Measurements from ENCODE around the gene YEATS2. TPM values are rescaled to one million over a fixed set of nuclear protein-coding genes. Genes with fewer than 3 reads are reported as not detected.

YEATS2 gene
- total and polyA plus RNA-seq, 2 of the 4 experiments (the other 2 are of a cell fraction) = 30.1 to 43.0 TPM

DNA sequence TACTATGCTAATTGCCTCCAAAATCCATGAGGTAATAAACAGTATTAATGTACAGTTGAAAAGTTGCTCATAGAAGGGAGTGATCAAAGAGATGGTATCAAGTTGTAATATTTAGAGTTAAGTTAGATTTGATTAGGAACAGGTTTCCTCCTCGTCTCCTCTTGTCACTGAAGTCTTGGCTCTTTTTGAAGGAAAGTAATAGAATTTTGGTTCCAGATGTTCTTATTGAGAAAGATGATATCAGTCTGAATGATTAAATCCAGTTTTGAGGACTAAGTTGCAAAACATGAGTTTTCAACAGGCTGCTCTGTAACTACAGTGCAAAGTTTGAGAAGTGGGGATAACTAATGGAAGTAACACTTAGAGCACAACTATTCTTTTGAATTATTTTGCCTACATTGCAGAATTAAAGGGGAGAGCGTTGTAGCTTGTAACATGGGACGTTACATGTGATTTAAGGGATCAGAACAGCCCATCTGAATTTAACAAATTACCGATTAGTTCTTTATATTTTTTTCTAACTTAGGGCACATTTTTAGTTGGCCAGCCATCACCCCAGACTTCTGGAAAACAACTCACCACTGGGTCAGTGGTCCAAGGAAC is 79.5 kb downstream of the YEATS2 start:
- ChIA-PET CTCF (no interaction called here), POLR2A (ENCODE audit: unreplicated experiment) (no interaction called here)
- DNase-seq (no peak), ATAC-seq (ENCODE audit: low read depth) (no peak)
- Histone ChIP-seq H3K27me3 (ENCODE audit: control insufficient read depth, insufficient read depth, low read length) (no peaks in the 10 kb centered on the region), H2BK120ac (ENCODE audit: low read depth, low read length) (no peak overlapping the region), H4K8ac (ENCODE audit: low read depth in 2 of 2, low read length in 2 of 2) (no peak overlapping the region), H3K79me1 (ENCODE audit: low read depth in 1 of 2, low read length in 2 of 2) (peaks cover 11 to 23% of the 10 kb centered on the region in 2 experiments), H4K20me1 (ENCODE audit: insufficient read depth, low read length) (no peaks in the 10 kb centered on the region; the same call in 1 of the 2 replicates), H2BK20ac (ENCODE audit: low read depth, low read length) (no peak overlapping the region), H2AK5ac (ENCODE audit: low read depth, low read length) (no peak overlapping the region), H3K18ac (ENCODE audit: low read depth, low read length) (no peak overlapping the region), H3K23ac (ENCODE audit: low read depth, low read length) (no peak overlapping the region), H3K4ac (ENCODE audit: low read depth, low read length) (no peak overlapping the region), H4K91ac (ENCODE audit: insufficient read depth, low read depth, low read length) (no peak overlapping the region), H3K36me3 (ENCODE audit: control insufficient read depth, insufficient read depth, low read length) (peaks cover 56% of the 10 kb centered on the region), H2AK9ac (replicated peaks; ENCODE audit: low read depth, low read length, poor library complexity) (no peak overlapping the region), H3K4me2 (ENCODE audit: low read depth, low read length) (no peak overlapping the region), H3K4me3 (ENCODE audit: insufficient read depth, low read depth, low read length) (no peak overlapping the region), H2AFZ (replicated peaks; ENCODE audit: low read length, poor library complexity) (no peak overlapping the region), H2BK15ac (ENCODE audit: low read depth, low read length) (no peak overlapping the region), H2BK5ac (ENCODE audit: low read depth, low read length, poor library complexity, severe bottlenecking) (no peak overlapping the region), H3K9me3 (ENCODE audit: control insufficient read depth, insufficient read depth, low read length) (no peaks in the 10 kb centered on the region), H3K9me1 (ENCODE audit: insufficient read depth, low read length) (peaks cover 4% of the 10 kb centered on the region; the same call in 1 of the 2 replicates), H3K27ac (ENCODE audit: insufficient read depth, low read length) (no peak overlapping the region), H3K4me1 (ENCODE audit: control insufficient read depth, insufficient read depth, low read length) (peaks cover 12% of the 10 kb centered on the region; the same call in 1 of the 2 replicates), H4K5ac (ENCODE audit: low read depth, low read length) (no peak overlapping the region), H3K56ac (ENCODE audit: extremely low read depth, insufficient read depth, low read length) (no peak overlapping the region), H3K9ac (ENCODE audit: low read depth, low read length) (no peak overlapping the region), H3K14ac (replicated peaks; ENCODE audit: low read depth, low read length) (no peak overlapping the region)
- no TSS peak for BruUV-seq (replicated peaks)
- in situ Hi-C loops (cut with MboI; ENCODE audit: low sequenced_read_pairs) (no loop called here), intact Hi-C loops (cut with micrococcal nuclease) (loop anchor here (10.0 kb wide), 1 partner anchor 52 kb away; no protein-coding TSS in a partner anchor), dilution Hi-C loops (cut with HindIII; ENCODE audit: low sequenced_read_pairs, unreplicated experiment) (no loop called here)
- WGBS, 2 experiments (ENCODE audit: extremely low coverage in 2 of 2, insufficient read length in 1 of 2) = no CpG with 5 or more reads among the region's 4 CpGs
- no peak for TF ChIP-seq RAD21 (IDR thresholded peaks at IDR 0.05; ENCODE audit: low read length)
- TF ChIP-seq MAFK (IDR thresholded peaks at IDR 0.05; ENCODE audit: low read depth, low read length) = peak; percentile 59

Measured in IMR-90 (cell line).